ENCODE measurements around the gene KRTAP19-4. TPM values are rescaled to one million over a fixed set of nuclear protein-coding genes. Genes with fewer than 3 reads are reported as not detected.

The KRTAP19-4 gene
- total RNA-seq, 4 donors from 2014 or later = not detected

- intact Hi-C loops (cut with DNase I) = no loop called here
- no peak for TF ChIP-seq POLR2AphosphoS5 (IDR thresholded peaks at IDR 0.05)
- TF ChIP-seq CTCF (IDR thresholded peaks at IDR 0.05) = no peak
- TF ChIP-seq POLR2A (IDR thresholded peaks at IDR 0.05; ENCODE audit: low read depth) = no peak
- no peak for TF ChIP-seq EP300 (IDR thresholded peaks at IDR 0.05)
- no peak for DNase-seq (ENCODE audit: extremely low spot score)
- WGBS = 61% methylated on average over 6 of the region's 6 CpGs
- Histone ChIP-seq H3K36me3 (no peaks in the 10 kb centered on the region), H3K9me3 (no peaks in the 10 kb centered on the region), H3K4me3 (no peak within 1 kb of the TSS), H3K4me1 (no peaks in the 10 kb centered on the region), H3K27ac (replicated peaks in 1 of 4) (no peak within 1 kb of the TSS), H3K27me3 (no peaks in the 10 kb centered on the region)
These were observed 5.1 kb upstream of the KRTAP19-4 start, which contains the start of gene KRTAP19-5 for GRCh38 chr21:30502041-30502440. TSS of gene KRTAP19-5 (minus strand) at chr21:30502141. CDS start at chr21:30502090, 51 bp downstream.

GRCh38 chr21:30491963-30492428 lies 5.0 kb downstream of the KRTAP19-4 start, which contains the start of gene KRTAP19-3:
TSS of gene KRTAP19-3 (minus strand) at chr21:30492013. CDS start at chr21:30491957, 56 bp downstream.
- H3K27ac ChIP-seq (replicated peaks in 1 of 4) = no peak within 1 kb of the TSS
- no peaks in the 10 kb centered on the region for H3K27me3 ChIP-seq
- no peaks in the 10 kb centered on the region for H3K4me1 ChIP-seq
- DNase-seq (ENCODE audit: extremely low spot score) = no peak
- no peaks in the 10 kb centered on the region for H3K36me3 ChIP-seq
- 70% methylated on average over 2 of the region's 2 CpGs for WGBS
- H3K9me3 ChIP-seq = no peaks in the 10 kb centered on the region
- TF ChIP-seq EP300 (IDR thresholded peaks at IDR 0.05) = no peak
- no peak for TF ChIP-seq POLR2AphosphoS5 (IDR thresholded peaks at IDR 0.05)
- TF ChIP-seq POLR2A (IDR thresholded peaks at IDR 0.05; ENCODE audit: low read depth) = no peak
- TF ChIP-seq CTCF (IDR thresholded peaks at IDR 0.05) = no peak
- intact Hi-C loops (cut with DNase I) = no loop called here
- H3K4me3 ChIP-seq = no peak within 1 kb of the TSS

GRCh38 chr21:30487336-30487735 lies 9.6 kb downstream of the KRTAP19-4 start, which contains the start of gene KRTAP19-2:
TSS of gene KRTAP19-2 (minus strand) at chr21:30487436. CDS start at chr21:30487348, 88 bp downstream.
- H3K36me3 ChIP-seq = no peaks in the 10 kb centered on the region
- no peaks in the 10 kb centered on the region for H3K27me3 ChIP-seq
- DNase-seq (ENCODE audit: extremely low spot score) = no peak
- H3K9me3 ChIP-seq = no peaks in the 10 kb centered on the region
- no peak within 1 kb of the TSS for H3K27ac ChIP-seq (replicated peaks in 1 of 4)
- TF ChIP-seq POLR2A (IDR thresholded peaks at IDR 0.05; ENCODE audit: low read depth) (no peak), EP300 (IDR thresholded peaks at IDR 0.05) (no peak), POLR2AphosphoS5 (IDR thresholded peaks at IDR 0.05) (no peak), CTCF (IDR thresholded peaks at IDR 0.05) (no peak)
- intact Hi-C loops (cut with DNase I) = no loop called here
- no peaks in the 10 kb centered on the region for H3K4me1 ChIP-seq
- no peak within 1 kb of the TSS for H3K4me3 ChIP-seq
- 97% methylated on average over 2 of the region's 2 CpGs for WGBS

- Histone ChIP-seq H3K9me3 (no peaks in the 10 kb centered on the region), H3K27me3 (no peaks in the 10 kb centered on the region), H3K36me3 (no peaks in the 10 kb centered on the region), H3K4me3 (no peak overlapping the region), H3K27ac (replicated peaks in 1 of 4) (no peak overlapping the region), H3K4me1 (no peaks in the 10 kb centered on the region)
- intact Hi-C loops (cut with DNase I) = no loop called here
- 79% methylated on average over 2 of the region's 2 CpGs for WGBS
- no peak for DNase-seq (ENCODE audit: extremely low spot score)
- TF ChIP-seq POLR2A (IDR thresholded peaks at IDR 0.05; ENCODE audit: low read depth) (no peak), CTCF (IDR thresholded peaks at IDR 0.05) (no peak), EP300 (IDR thresholded peaks at IDR 0.05) (no peak), POLR2AphosphoS5 (IDR thresholded peaks at IDR 0.05) (no peak)
These were observed 10.8 kb downstream of the KRTAP19-4 start for GRCh38 chr21:30486180-30486579.

- no peak for TF ChIP-seq EP300 (IDR thresholded peaks at IDR 0.05)
- no peak for TF ChIP-seq POLR2A (IDR thresholded peaks at IDR 0.05; ENCODE audit: low read depth)
- no peak for TF ChIP-seq POLR2AphosphoS5 (IDR thresholded peaks at IDR 0.05)
- no peak for TF ChIP-seq CTCF (IDR thresholded peaks at IDR 0.05)
- 55% methylated on average over 2 of the region's 2 CpGs for WGBS
- no peak overlapping the region for H3K27ac ChIP-seq (replicated peaks in 1 of 4)
- DNase-seq (ENCODE audit: extremely low spot score) = no peak
- no peaks in the 10 kb centered on the region for H3K36me3 ChIP-seq
- H3K4me3 ChIP-seq = no peak overlapping the region
- no peaks in the 10 kb centered on the region for H3K9me3 ChIP-seq
- peaks cover 0 to 3% (median 0%) of the 10 kb centered on the region in 4 donors for H3K4me1 ChIP-seq
- intact Hi-C loops (cut with DNase I) = no loop called here
- H3K27me3 ChIP-seq = no peaks in the 10 kb centered on the region
These were observed 14.8 kb downstream of the KRTAP19-4 start for GRCh38 chr21:30482130-30482529.

Measured in esophagus muscularis mucosa (tissue), 4 donors.